Liver (tissue), 9 donors: ENCODE results near the gene TBC1D1. TPM values are rescaled to one million over a fixed set of nuclear protein-coding genes. Genes with fewer than 3 reads are reported as not detected.

ENCODE experiments used
- DNase-seq: peaks from one replicate; pipeline ENCODE4 v3.0.0-alpha.2; 2017; ENCODE audit warnings: low spot score
- H3K27ac ChIP-seq, 2 donors: one replicate each; pipeline ENCODE4 v1.7.0; 2013; ENCODE audit warnings: inconsistent platforms in 2 of 2, low read length in 2 of 2, control low read depth in 1 of 2, low read depth in 1 of 2, mild to moderate bottlenecking in 1 of 2
- H3K27me3 ChIP-seq, 4 donors: one replicate each; pipeline versions ENCODE4 v1.6.1 to v1.7.0; 2013; ENCODE audit warnings: low read length in 3 of 4, inconsistent platforms in 1 of 4, mild to moderate bottlenecking in 1 of 4, moderate library complexity in 1 of 4; ENCODE audit not compliant: control insufficient read depth in 4 of 4, insufficient read depth in 4 of 4
- H3K36me3 ChIP-seq, 4 donors: one replicate each; pipeline versions ENCODE4 v1.6.1 to v1.7.0; 2013; ENCODE audit warnings: low read length in 3 of 4, mild to moderate bottlenecking in 3 of 4, low read depth in 1 of 4, moderate library complexity in 1 of 4; ENCODE audit not compliant: control insufficient read depth in 4 of 4, insufficient read depth in 3 of 4
- H3K4me1 ChIP-seq, 4 donors: one replicate each; pipeline versions ENCODE4 v1.6.1 to v1.7.0; 2013; ENCODE audit warnings: low read length in 3 of 4, mild to moderate bottlenecking in 3 of 4, moderate library complexity in 1 of 4; ENCODE audit not compliant: control insufficient read depth in 4 of 4, insufficient read depth in 4 of 4
- H3K4me3 ChIP-seq, 3 donors: one replicate each; pipeline versions ENCODE4 v1.6.1 to v1.7.0; 2013; ENCODE audit warnings: low read length in 3 of 3, control low read depth in 1 of 3, low read depth in 1 of 3, mild to moderate bottlenecking in 1 of 3
- H3K9ac ChIP-seq, 2 donors: one replicate each; pipeline ENCODE4 v1.7.0; 2013; ENCODE audit warnings: low read length in 2 of 2, mild to moderate bottlenecking in 2 of 2, moderate library complexity in 2 of 2, control low read depth in 1 of 2, low read depth in 1 of 2
- H3K9me3 ChIP-seq, 4 donors: one replicate each; pipeline versions ENCODE4 v1.6.1 to v1.7.0; 2013; ENCODE audit warnings: low read length in 3 of 4; ENCODE audit not compliant: control insufficient read depth in 4 of 4
- EGR1 ChIP-seq, 2 donors: IDR thresholded peaks; 2 replicates each; pipeline ENCODE4 v1.6.1; 2016 to 2018; ENCODE audit warnings: antibody characterized with exemption in 2 of 2, low read depth in 2 of 2
- FOXA1 ChIP-seq: IDR thresholded peaks from 2 replicates; pipeline ENCODE4 v1.6.1; 2016; ENCODE audit warnings: antibody characterized with exemption
- FOXA2 ChIP-seq: IDR thresholded peaks from 2 replicates; pipeline ENCODE4 v1.6.1; 2016; ENCODE audit warnings: antibody characterized with exemption
- HNF4A ChIP-seq, 2 donors: conservative IDR thresholded peaks; 2 replicates each; pipeline ENCODE4 v1.6.1; 2016; ENCODE audit warnings: antibody characterized with exemption in 2 of 2, mild to moderate bottlenecking in 2 of 2
- NR2F2 ChIP-seq: IDR thresholded peaks from 2 replicates; pipeline ENCODE4 v1.6.1; 2016; ENCODE audit warnings: antibody characterized with exemption
- RAD21 ChIP-seq, 2 donors: IDR thresholded peaks; 2 replicates each; pipeline ENCODE4 v1.6.1; 2016; ENCODE audit warnings: antibody characterized with exemption in 2 of 2, mild to moderate bottlenecking in 2 of 2
- RXRA ChIP-seq, 2 donors: IDR thresholded peaks; 2 replicates each; pipeline ENCODE4 v1.6.1; 2017 to 2018; ENCODE audit warnings: antibody characterized with exemption in 2 of 2, mild to moderate bottlenecking in 1 of 2
- TAF1 ChIP-seq: conservative IDR thresholded peaks from 2 replicates; pipeline ENCODE4 v1.6.1; 2016; ENCODE audit warnings: antibody characterized with exemption, mild to moderate bottlenecking
- YY1 ChIP-seq: IDR thresholded peaks from 2 replicates; pipeline ENCODE4 v1.6.1; 2016; ENCODE audit warnings: antibody characterized with exemption, mild to moderate bottlenecking
- WGBS: extraction: QIAGEN DNeasy Blood & Tissue Kit; methylation state at CpG from one replicate; pipeline ENCODE4 v1.1.7; 2013; 5-methylcytosine and 5-hydroxymethylcytosine counted together
- polyA plus RNA-seq, 2 donors: library from polyadenylated mRNA; stranded (reverse) in 1 of 2; unstranded in 1 of 2; fragments of 200-250 nt in 1 of 2; fragments of >200 nt in 1 of 2; fragmentation: Nextera tagmentation in 1 of 2; extraction: Ambion mirVana in 1 of 2; gene quantifications; one replicate each; pipeline versions ENCODE4 v1.2.1 to v1.2.3, GENCODE V29; 2013 to 2015
- total RNA-seq, 2 donors: library from RNA; depleted of rRNA; stranded (reverse); fragments of >200 nt; gene quantifications; one replicate each; pipeline ENCODE4 v1.2.3, GENCODE V29; 2014
- TF ChIP-seq, protein P1 (sequence below): IDR thresholded peaks from 2 replicates; pipeline ENCODE4 v1.6.1; 2016; ENCODE audit warnings: antibody characterized with exemption, mild to moderate bottlenecking
- TF ChIP-seq, protein P2 (sequence below): fragments of 150-350 bp; IDR thresholded peaks from 2 replicates; pipeline ENCODE4 v1.5.1; 2017; ENCODE audit warnings: improper control_type of control experiment, low read depth, low read length; ENCODE audit not compliant: missing input control
- donor health status: healthy.
- donor health status: healthy.
- donor health status: healthy.
- donor health status: healthy.
- donor health status: healthy.

Gene TBC1D1
- total and polyA plus RNA-seq, 4 donors: 15.6 to 41.4 (median 20.9) TPM

DNA sequence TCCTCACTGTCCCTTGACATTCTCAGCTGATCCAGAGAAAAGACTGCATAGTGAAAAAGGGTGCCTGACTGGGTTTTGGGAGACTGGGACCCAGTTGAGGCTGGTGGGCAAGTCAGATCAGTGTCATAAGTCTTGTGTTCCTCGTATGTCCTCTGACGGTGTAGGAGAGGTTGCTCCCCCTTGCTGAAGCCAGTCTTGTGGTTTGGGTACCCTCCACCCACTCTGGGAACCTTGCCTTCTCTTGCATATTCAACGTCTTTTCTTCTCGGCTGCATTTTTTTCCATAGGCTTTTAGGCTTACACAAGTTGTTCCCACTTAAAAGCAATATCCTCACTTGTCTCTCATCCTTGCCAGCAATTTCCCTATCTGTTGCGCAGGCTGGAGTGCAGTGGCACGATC, 281.2 kb downstream of the TBC1D1 start:
- Histone ChIP-seq H3K27ac (no peak overlapping the region), H3K4me1 (peaks cover 0 to 3% (median 2%) of the 10 kb centered on the region in 4 donors), H3K9me3 (no peaks in the 10 kb centered on the region), H3K36me3 (no peaks in the 10 kb centered on the region), H3K9ac (no peak overlapping the region), H3K4me3 (no peak overlapping the region), H3K27me3 (no peaks in the 10 kb centered on the region)
- no peak for DNase-seq
- 85% methylated on average over 6 of the region's 6 CpGs for WGBS
- TF ChIP-seq HNF4A (conservative IDR thresholded peaks at IDR 0.05): no peak
- TF ChIP-seq EGR1 (IDR thresholded peaks at IDR 0.05; ENCODE audit: low read depth in 2 of 2): no peak
- TF ChIP-seq NR2F2: no peak
- TF ChIP-seq, protein P1, sequence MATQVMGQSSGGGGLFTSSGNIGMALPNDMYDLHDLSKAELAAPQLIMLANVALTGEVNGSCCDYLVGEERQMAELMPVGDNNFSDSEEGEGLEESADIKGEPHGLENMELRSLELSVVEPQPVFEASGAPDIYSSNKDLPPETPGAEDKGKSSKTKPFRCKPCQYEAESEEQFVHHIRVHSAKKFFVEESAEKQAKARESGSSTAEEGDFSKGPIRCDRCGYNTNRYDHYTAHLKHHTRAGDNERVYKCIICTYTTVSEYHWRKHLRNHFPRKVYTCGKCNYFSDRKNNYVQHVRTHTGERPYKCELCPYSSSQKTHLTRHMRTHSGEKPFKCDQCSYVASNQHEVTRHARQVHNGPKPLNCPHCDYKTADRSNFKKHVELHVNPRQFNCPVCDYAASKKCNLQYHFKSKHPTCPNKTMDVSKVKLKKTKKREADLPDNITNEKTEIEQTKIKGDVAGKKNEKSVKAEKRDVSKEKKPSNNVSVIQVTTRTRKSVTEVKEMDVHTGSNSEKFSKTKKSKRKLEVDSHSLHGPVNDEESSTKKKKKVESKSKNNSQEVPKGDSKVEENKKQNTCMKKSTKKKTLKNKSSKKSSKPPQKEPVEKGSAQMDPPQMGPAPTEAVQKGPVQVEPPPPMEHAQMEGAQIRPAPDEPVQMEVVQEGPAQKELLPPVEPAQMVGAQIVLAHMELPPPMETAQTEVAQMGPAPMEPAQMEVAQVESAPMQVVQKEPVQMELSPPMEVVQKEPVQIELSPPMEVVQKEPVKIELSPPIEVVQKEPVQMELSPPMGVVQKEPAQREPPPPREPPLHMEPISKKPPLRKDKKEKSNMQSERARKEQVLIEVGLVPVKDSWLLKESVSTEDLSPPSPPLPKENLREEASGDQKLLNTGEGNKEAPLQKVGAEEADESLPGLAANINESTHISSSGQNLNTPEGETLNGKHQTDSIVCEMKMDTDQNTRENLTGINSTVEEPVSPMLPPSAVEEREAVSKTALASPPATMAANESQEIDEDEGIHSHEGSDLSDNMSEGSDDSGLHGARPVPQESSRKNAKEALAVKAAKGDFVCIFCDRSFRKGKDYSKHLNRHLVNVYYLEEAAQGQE: no peak
- no peak for TF ChIP-seq FOXA1
- TF ChIP-seq RXRA (IDR thresholded peaks at IDR 0.05): no peak
- no peak for TF ChIP-seq YY1
- TF ChIP-seq, protein P2, sequence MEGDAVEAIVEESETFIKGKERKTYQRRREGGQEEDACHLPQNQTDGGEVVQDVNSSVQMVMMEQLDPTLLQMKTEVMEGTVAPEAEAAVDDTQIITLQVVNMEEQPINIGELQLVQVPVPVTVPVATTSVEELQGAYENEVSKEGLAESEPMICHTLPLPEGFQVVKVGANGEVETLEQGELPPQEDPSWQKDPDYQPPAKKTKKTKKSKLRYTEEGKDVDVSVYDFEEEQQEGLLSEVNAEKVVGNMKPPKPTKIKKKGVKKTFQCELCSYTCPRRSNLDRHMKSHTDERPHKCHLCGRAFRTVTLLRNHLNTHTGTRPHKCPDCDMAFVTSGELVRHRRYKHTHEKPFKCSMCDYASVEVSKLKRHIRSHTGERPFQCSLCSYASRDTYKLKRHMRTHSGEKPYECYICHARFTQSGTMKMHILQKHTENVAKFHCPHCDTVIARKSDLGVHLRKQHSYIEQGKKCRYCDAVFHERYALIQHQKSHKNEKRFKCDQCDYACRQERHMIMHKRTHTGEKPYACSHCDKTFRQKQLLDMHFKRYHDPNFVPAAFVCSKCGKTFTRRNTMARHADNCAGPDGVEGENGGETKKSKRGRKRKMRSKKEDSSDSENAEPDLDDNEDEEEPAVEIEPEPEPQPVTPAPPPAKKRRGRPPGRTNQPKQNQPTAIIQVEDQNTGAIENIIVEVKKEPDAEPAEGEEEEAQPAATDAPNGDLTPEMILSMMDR: no peak

DNA sequence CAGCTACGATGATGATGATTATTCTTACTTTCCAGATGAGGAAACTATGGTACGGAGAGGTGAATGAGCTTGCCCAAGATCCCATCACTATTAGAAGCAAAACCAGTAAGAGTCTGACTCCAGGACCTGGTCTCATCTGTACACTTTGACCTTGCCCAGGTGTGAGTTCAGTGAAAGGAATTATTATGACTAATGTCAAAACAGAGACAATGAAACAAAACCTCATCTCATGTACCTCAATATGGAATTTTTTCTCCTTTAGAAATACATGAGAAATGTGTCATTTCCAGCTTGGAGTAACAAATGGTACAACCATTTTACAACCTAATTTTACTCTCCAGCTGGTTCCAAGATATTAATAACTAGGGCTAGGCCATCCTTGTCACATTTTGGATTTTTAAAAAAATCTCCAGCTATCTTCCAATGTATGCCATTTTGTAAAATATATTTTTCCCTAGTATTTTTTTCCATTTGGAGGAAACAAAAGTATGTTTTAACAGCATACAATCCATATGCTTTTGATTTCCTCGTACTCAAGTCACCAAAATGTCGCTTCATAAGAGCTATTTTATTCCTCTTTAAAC, 283.1 kb downstream of the TBC1D1 start:
- peaks cover 0 to 21% (median 19%) of the 10 kb centered on the region in 4 donors for H3K4me1 ChIP-seq
- no peak for DNase-seq
- H3K27me3 ChIP-seq: no peaks in the 10 kb centered on the region
- no peaks in the 10 kb centered on the region for H3K9me3 ChIP-seq
- H3K9ac ChIP-seq: no peak overlapping the region
- no peak overlapping the region for H3K27ac ChIP-seq
- TF ChIP-seq FOXA2 (no peak), RAD21 (IDR thresholded peaks at IDR 0.05) (no peak), TAF1 (no peak), HNF4A (conservative IDR thresholded peaks at IDR 0.05) (no peak)
- TF ChIP-seq, protein P1: no peak
- H3K4me3 ChIP-seq: no peak overlapping the region
- 88% methylated on average over 4 of the region's 4 CpGs for WGBS
- no peaks in the 10 kb centered on the region for H3K36me3 ChIP-seq
